A549 (cell line): ENCODE results near the gene LTA4H. TPM values are rescaled to one million over a fixed set of nuclear protein-coding genes. Genes with fewer than 3 reads are reported as not detected.
A peak's percentile ranks its signal among the peaks of the same experiment; 100 is the strongest.

Experiments used
- ATAC-seq, 2 experiments: fragments of 200-7000 bp in 1 of 2; fragments of >200 bp in 1 of 2; cut with Nextera tagmentation in 1 of 2; cut with Tn5 transposase in 1 of 2; 3 replicates each; pipeline versions ENCODE4 v1.8.0 to v1.9.1; 2018 to 2020; ENCODE audit warnings: mild to moderate bottlenecking in 1 of 2, moderate library complexity in 1 of 2
- CTCF ChIA-PET: fragments of 300-600 bp; sonication (Branson Sonifier 250); formaldehyde crosslinking; extraction: SDS; loops from one replicate; lab custom pipeline; 2021; ENCODE audit warnings: antibody characterized with exemption, inconsistent platforms; lab: Yijun Ruan, JAX
- POLR2A ChIA-PET: fragments of 350-600 bp; formaldehyde crosslinking; extraction: SDS; loops from one replicate; lab custom pipeline; 2021; ENCODE audit warnings: antibody characterized with exemption, inconsistent platforms; lab: Yijun Ruan, JAX
- DNase-seq, 2 experiments: peaks; one replicate each; pipeline versions ENCODE4 v3.0.0 to v3.0.0-alpha.2; 2011 to 2016; ENCODE audit warnings: low read depth in 1 of 2, low spot score in 1 of 2
- FAIRE-seq: peaks from 2 replicates; lab custom pipeline; 2011; peaks lifted over from hg19 to GRCh38; lab: Jason Lieb, UNC
- H3K27ac ChIP-seq, 2 experiments: fragments of >200 bp; sonication (Bioruptor Twin); formaldehyde crosslinking; 3 replicates each; pipeline ENCODE4 v1.5.1; 2016 to 2017
- H3K4me1 ChIP-seq: fragments of >200 bp; sonication (Bioruptor Twin); formaldehyde crosslinking; 3 replicates; pipeline ENCODE4 v1.6.1; 2016
- H3K4me2 ChIP-seq: fragments of >200 bp; sonication (Bioruptor Twin); formaldehyde crosslinking; 3 replicates; pipeline ENCODE4 v1.6.1; 2016
- H3K4me3 ChIP-seq: fragments of >200 bp; sonication (Bioruptor Twin); formaldehyde crosslinking; 3 replicates; pipeline ENCODE4 v1.5.1; 2016
- H3K9me3 ChIP-seq: fragments of >200 bp; sonication (Bioruptor Twin); formaldehyde crosslinking; 3 replicates; pipeline ENCODE4 v1.6.1; 2016
- ATOH8 ChIP-seq: fragments of 250-450 bp; sonication (Bioruptor Pico); IDR thresholded peaks from 2 replicates; pipeline ENCODE4 v1.5.0; 2020; ENCODE audit warnings: low read depth, mild to moderate bottlenecking, moderate library complexity
- CEBPB ChIP-seq, 2 experiments: fragments of >200 bp in 1 of 2; sonication (Bioruptor Twin) in 1 of 2; formaldehyde crosslinking in 1 of 2; IDR thresholded peaks; 2 replicates each; pipeline ENCODE4 v1.6.1; 2012 to 2016
- CHD4 ChIP-seq: fragments of 200-600 bp; sonication (generic); IDR thresholded peaks from 2 replicates; pipeline ENCODE4 v1.6.1; 2016; ENCODE audit warnings: antibody characterized with exemption, mild to moderate bottlenecking, borderline replicate concordance
- CTCF ChIP-seq: fragments of >200 bp; sonication (Bioruptor Twin); formaldehyde crosslinking; IDR thresholded peaks from 3 replicates; pipeline ENCODE4 v1.5.1; 2016
- EP300 ChIP-seq, 2 experiments: fragments of >200 bp; sonication (Bioruptor Twin); formaldehyde crosslinking; IDR thresholded peaks; 2 replicates in 1 of 2; 3 replicates in 1 of 2; pipeline ENCODE4 v1.6.1; 2016 to 2017
- FOXS1 ChIP-seq: fragments of 250-450 bp; sonication (Bioruptor Pico); IDR thresholded peaks from 2 replicates; pipeline ENCODE4 v1.5.0; 2020; ENCODE audit warnings: mild to moderate bottlenecking, moderate library complexity
- MAFK ChIP-seq: fragments of 450-650 bp; IDR thresholded peaks from 2 replicates; pipeline ENCODE4 v1.6.1; 2014; ENCODE audit not compliant: partially characterized antibody
- MAX ChIP-seq: IDR thresholded peaks from 2 replicates; pipeline ENCODE4 v1.6.1; 2012
- MAZ ChIP-seq: fragments of 150-350 bp; IDR thresholded peaks from 2 replicates; pipeline ENCODE4 v1.6.1; 2014; ENCODE audit warnings: antibody characterized with exemption, low read depth, low read length, borderline replicate concordance
- NPAS2 ChIP-seq: fragments of 250-450 bp; sonication (Bioruptor Pico); IDR thresholded peaks from 2 replicates; pipeline ENCODE4 v1.8.0; 2022; ENCODE audit warnings: mild to moderate bottlenecking, moderate library complexity, borderline replicate concordance
- PHF8 ChIP-seq: fragments of 200-600 bp; sonication (generic); IDR thresholded peaks from 2 replicates; pipeline ENCODE4 v1.6.1; 2016; ENCODE audit warnings: low read depth, mild to moderate bottlenecking, antibody characterized with exemption, moderate library complexity, borderline replicate concordance
- POLR2AphosphoS2 ChIP-seq: conservative IDR thresholded peaks from 2 replicates; pipeline ENCODE4 v1.6.1; 2012; ENCODE audit warnings: low read length, improper control_type of control experiment, inconsistent platforms
- RAD21 ChIP-seq, 2 experiments: fragments of >200 bp in 1 of 2; sonication (Bioruptor Twin) in 1 of 2; formaldehyde crosslinking in 1 of 2; IDR thresholded peaks in 1 of 2; conservative IDR thresholded peaks in 1 of 2; 2 replicates in 1 of 2; 3 replicates in 1 of 2; pipeline ENCODE4 v1.6.1; 2012 to 2018; ENCODE audit warnings: inconsistent platforms in 1 of 2
- RFX5 ChIP-seq: fragments of 450-650 bp; IDR thresholded peaks from 2 replicates; pipeline ENCODE4 v1.7.1; 2014; ENCODE audit warnings: antibody characterized with exemption, mild to moderate bottlenecking, moderate library complexity
- RNF2 ChIP-seq: fragments of 200-600 bp; sonication (generic); IDR thresholded peaks from 2 replicates; pipeline ENCODE4 v1.6.1; 2016; ENCODE audit warnings: low read depth, mild to moderate bottlenecking, antibody characterized with exemption, moderate library complexity, borderline replicate concordance
- SMC3 ChIP-seq: fragments of >200 bp; sonication (Bioruptor Twin); formaldehyde crosslinking; IDR thresholded peaks from 3 replicates; pipeline ENCODE4 v1.6.1; 2018; ENCODE audit warnings: inconsistent platforms
- ZNF302 ChIP-seq: fragments of 250-450 bp; sonication (Bioruptor Pico); IDR thresholded peaks from 2 replicates; pipeline ENCODE4 v1.9.0; 2021; ENCODE audit warnings: inconsistent platforms, mild to moderate bottlenecking, moderate library complexity
- WGBS: methylation state at CpG from one replicate; pipeline ENCODE4 v1.1.6; 2017; ENCODE audit errors: missing lambda C conversion rate; 5-methylcytosine and 5-hydroxymethylcytosine counted together
- polyA plus RNA-seq, 4 experiments: library from polyadenylated mRNA; depleted of rRNA in 3 of 4; stranded (reverse); fragments of >200 nt; fragmentation: RNase III in 1 of 4; extraction: RNeasy Plus Mini Kit Qiagen cat#74134 plus additional on column Dnase treatment in 1 of 4; gene quantifications; 2 replicates in 3 of 4; 3 replicates in 1 of 4; pipeline ENCODE4 v1.2.3, GENCODE V29; 2011 to 2017

LTA4H gene
- polyA plus RNA-seq, 2 of the 4 experiments (the other 2 are of a cell fraction), result 126 to 174 TPM

GRCh38 chr12:95998611-95999286 is 36.6 kb downstream of the LTA4H start:
- peak; percentile 83 to 96; a peak in 5 of 6 replicates for ATAC-seq

DNA sequence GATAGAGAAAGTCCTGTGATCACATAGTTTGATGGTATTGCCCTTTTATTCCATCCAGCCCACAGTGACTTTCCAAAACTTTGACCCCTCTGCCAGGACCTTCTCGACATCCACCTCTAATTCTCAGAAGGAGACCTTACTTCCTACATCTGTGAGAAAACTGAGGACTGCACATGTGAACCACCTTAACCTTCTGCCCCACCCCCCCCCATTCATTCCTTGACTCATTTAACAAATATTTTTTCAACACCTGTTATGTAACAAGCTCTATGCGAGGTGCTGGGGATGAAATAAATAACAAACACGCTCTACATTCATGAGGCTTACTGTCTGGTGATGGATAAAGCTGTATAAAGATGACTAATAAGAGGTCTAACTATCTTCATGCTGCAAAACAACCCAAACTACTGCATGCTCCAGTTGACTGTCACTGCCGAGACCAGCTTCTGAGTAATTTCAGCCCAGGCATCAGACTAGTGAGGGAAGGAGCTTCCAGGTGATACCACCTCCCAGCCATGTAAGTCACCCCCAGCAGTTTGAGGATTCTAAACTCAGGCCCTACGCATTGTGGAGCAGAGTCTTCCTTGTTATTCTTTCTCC is 37.4 kb downstream of the LTA4H start:
- FAIRE-seq (no peak), DNase-seq (no peak), ATAC-seq (peak in 1 of 2 experiments; percentile 20; a peak in 3 of 6 replicates)
- Histone ChIP-seq H3K4me3 (no peak overlapping the region), H3K27ac (no peak overlapping the region), H3K4me1 (peaks cover 27% of the 10 kb centered on the region; the same call in 2 of the 3 replicates), H3K4me2 (no peak overlapping the region; the same call in 2 of the 3 replicates), H3K9me3 (no peaks in the 10 kb centered on the region)
- TF ChIP-seq RAD21 (conservative IDR thresholded peaks at IDR 0.05 in 1 of 2, IDR thresholded peaks at IDR 0.05 in 1 of 2) (no peak), NPAS2 (CRISPR knock-in tag) (no peak), POLR2AphosphoS2 (no peak), RNF2 (no peak), RFX5 (no peak), EP300 (IDR thresholded peaks at IDR 0.05) (no peak), CHD4 (no peak), ATOH8 (no peak), CEBPB (IDR thresholded peaks at IDR 0.05) (no peak)
- CTCF ChIA-PET, result interaction anchor here (0.9 to 6.5 kb wide), 18 partner anchors 10 to 433 kb away, joined by 3 to 44 read pairs (median 4); partner anchors contain the start of genes AMDHD1 and LTA4H
- POLR2A ChIA-PET, result interaction anchor here (1.3 to 1.5 kb wide), 2 partner anchors 37 to 55 kb away, joined by 3 to 7 read pairs; partner anchors contain the start of genes AMDHD1, CCDC38 and LTA4H
- WGBS, result 74% methylated on average over 5 of the region's 5 CpGs

More at GRCh38 chr12:95998611-95999286, 36.6 kb downstream of the LTA4H start:
- WGBS, result 23% methylated on average over 7 of the region's 7 CpGs
- TF ChIP-seq MAFK, result no peak
- peak; percentile 67 to 82 for TF ChIP-seq RAD21 (conservative IDR thresholded peaks at IDR 0.05 in 1 of 2, IDR thresholded peaks at IDR 0.05 in 1 of 2)
- TF ChIP-seq PHF8, result no peak
- TF ChIP-seq MAZ, result no peak
- TF ChIP-seq RNF2, result no peak
- no peak for TF ChIP-seq MAX
- TF ChIP-seq ZNF302, result no peak
- peak; percentile 64 for TF ChIP-seq SMC3
- TF ChIP-seq FOXS1 (CRISPR knock-in tag), result no peak
- peak; percentile 71 for TF ChIP-seq CTCF
- no peak overlapping the region for H3K4me3 ChIP-seq
- peak; percentile 84 for FAIRE-seq
- H3K9me3 ChIP-seq, result no peaks in the 10 kb centered on the region
- ChIA-PET CTCF (interaction anchor here (0.6 to 6.5 kb wide), 26 partner anchors 10 to 534 kb away, joined by 3 to 44 read pairs (median 4); partner anchors contain the start of genes AMDHD1 and LTA4H), POLR2A (interaction anchor here (1.3 to 1.5 kb wide), 2 partner anchors 37 to 56 kb away, joined by 3 to 7 read pairs; partner anchors contain the start of genes AMDHD1, CCDC38 and LTA4H)
- H3K27ac ChIP-seq, result no peak overlapping the region
- H3K4me2 ChIP-seq, result no peak overlapping the region; the same call in 2 of the 3 replicates
- peak; percentile 50 to 74 for DNase-seq
- peaks cover 27% of the 10 kb centered on the region; the same call in 2 of the 3 replicates for H3K4me1 ChIP-seq
